Esophagus squamous epithelium (tissue), 4 donors: ENCODE results near the gene AMY1B.
"Not testable (repeated sequence)": the region's sequence is repeated elsewhere in the genome, so short reads cannot be mapped to it uniquely, and the experiment has no call there.

ENCODE experiments used
- CTCF ChIP-seq, 6 experiments: fragments of 450-650 bp in 4 of 6; fragments of 200-600 bp in 2 of 6; sonication (generic) in 2 of 6; IDR thresholded peaks; one replicate each; pipeline ENCODE4 v1.5.1; 2016 to 2019; ENCODE audit warnings: antibody characterized with exemption in 6 of 6, mild to moderate bottlenecking in 4 of 6, moderate library complexity in 4 of 6
- POLR2A ChIP-seq, 4 donors: fragments of 450-650 bp; IDR thresholded peaks; one replicate each; pipeline ENCODE4 v1.6.1; 2017; ENCODE audit warnings: antibody characterized with exemption in 4 of 4, mild to moderate bottlenecking in 4 of 4, moderate library complexity in 3 of 4

DNA sequence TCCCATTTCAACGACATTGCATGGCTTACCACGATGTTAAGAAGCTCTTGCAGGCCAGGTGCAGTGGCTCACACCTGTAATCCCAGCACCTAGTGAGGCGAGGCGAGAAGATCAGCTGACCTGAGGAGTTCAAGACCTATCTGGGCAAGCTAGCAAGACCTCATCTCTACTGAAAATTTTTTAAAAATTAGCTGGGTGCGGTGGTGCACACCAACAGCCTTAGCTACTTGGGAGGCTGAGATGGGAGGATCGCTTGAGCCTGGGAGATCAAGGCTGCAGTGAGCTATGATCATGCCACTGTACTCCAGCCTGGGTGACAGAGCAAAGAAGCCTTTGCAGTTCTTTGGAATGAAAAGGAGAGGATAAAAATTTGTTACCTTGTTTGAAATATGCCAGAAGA lies 21.4 kb upstream of the AMY1B start:
- TF ChIP-seq POLR2A, CTCF (IDR thresholded peaks at IDR 0.05): not testable (repeated sequence)
